GM11168 (cell line): ENCODE results near the gene MPRIP.

Experiments
- in situ Hi-C: fragments of 300-500 bp; cut with MboI; formaldehyde crosslinking; loops from one replicate; pipeline ENCODE4 v1.12.0; 2022; ENCODE audit warnings: low sequenced_read_pairs; ENCODE audit not compliant: unreplicated experiment

The MPRIP gene

GRCh38 chr17:17027442-17028058 is 14.7 kb upstream of the MPRIP start:
- in situ Hi-C loops = no loop called here

GRCh38 chr17:17028059-17028877 is 14.0 kb upstream of the MPRIP start:
- in situ Hi-C loops = no loop called here

GRCh38 chr17:17028878-17029535 is 13.2 kb upstream of the MPRIP start:
- in situ Hi-C loops = no loop called here

GRCh38 chr17:17029938-17030337 is 12.3 kb upstream of the MPRIP start:
- in situ Hi-C loops = no loop called here

- in situ Hi-C loops = no loop called here
Observed at GRCh38 chr17:17030515-17031211, 11.6 kb upstream of the MPRIP start.

GRCh38 chr17:17032131-17032692 is 10.0 kb upstream of the MPRIP start:
- in situ Hi-C loops = no loop called here

GRCh38 chr17:17033466-17033865 is 8.8 kb upstream of the MPRIP start:
- in situ Hi-C loops = no loop called here

GRCh38 chr17:17034026-17034425 is 8.2 kb upstream of the MPRIP start:
- in situ Hi-C loops = no loop called here

- in situ Hi-C loops = no loop called here
Observed at GRCh38 chr17:17034496-17035075, 7.7 kb upstream of the MPRIP start.

- in situ Hi-C loops = no loop called here
Observed at GRCh38 chr17:17035490-17035889, 6.8 kb upstream of the MPRIP start.

- in situ Hi-C loops = no loop called here
Observed at GRCh38 chr17:17035920-17036523, 6.2 kb upstream of the MPRIP start.

GRCh38 chr17:17036524-17036998 is 5.7 kb upstream of the MPRIP start:
- in situ Hi-C loops = no loop called here

GRCh38 chr17:17039911-17040310 is 2.3 kb upstream of the MPRIP start:
- in situ Hi-C loops = no loop called here

GRCh38 chr17:17041018-17041521 is 1.2 kb upstream of the MPRIP start:
- in situ Hi-C loops = no loop called here

- in situ Hi-C loops = no loop called here
Observed at GRCh38 chr17:17041571-17042383, 480 bp upstream of the MPRIP start.

- in situ Hi-C loops = no loop called here
Observed at GRCh38 chr17:17042851-17043460, 699 bp downstream of the MPRIP start.

GRCh38 chr17:17043461-17044271 is 1.4 kb downstream of the MPRIP start:
- in situ Hi-C loops = no loop called here
